Tibial nerve (tissue), 4 donors: ENCODE data around the gene IL1RL1. TPM values are rescaled to one million over a fixed set of nuclear protein-coding genes. Genes with fewer than 3 reads are reported as not detected.

Source experiments
- DNase-seq, 2 donors: peaks; one replicate each; pipeline ENCODE4 v3.0.0-alpha.2; 2019; ENCODE audit warnings: low spot score in 2 of 2
- H3K27ac ChIP-seq, 4 donors: fragments of 200-600 bp; sonication (generic) in 3 of 4; one replicate each; pipeline ENCODE4 v1.5.1; 2017 to 2019; ENCODE audit warnings: mild to moderate bottlenecking in 1 of 4
- H3K27me3 ChIP-seq, 2 donors: fragments of 200-600 bp; sonication (generic) in 1 of 2; one replicate each; pipeline versions ENCODE4 v1.5.1 to v1.6.0; 2017 to 2019
- H3K36me3 ChIP-seq, 3 donors: fragments of 200-600 bp; sonication (generic); one replicate each; pipeline ENCODE4 v1.5.1; 2018 to 2019
- H3K4me1 ChIP-seq, 4 donors: fragments of 200-600 bp; sonication (generic) in 3 of 4; one replicate each; pipeline ENCODE4 v1.5.1; 2017 to 2019
- H3K4me3 ChIP-seq, 4 donors: fragments of 200-600 bp; sonication (generic) in 3 of 4; one replicate each; pipeline ENCODE4 v1.5.1; 2017 to 2019; ENCODE audit warnings: mild to moderate bottlenecking in 1 of 4, moderate library complexity in 1 of 4
- H3K9me3 ChIP-seq, 4 donors: fragments of 200-600 bp; sonication (generic) in 3 of 4; one replicate each; pipeline ENCODE4 v1.5.1; 2017 to 2019
- CTCF ChIP-seq, 5 experiments: fragments of 200-600 bp in 3 of 5; fragments of 450-650 bp in 2 of 5; sonication (generic) in 3 of 5; IDR thresholded peaks; one replicate each; pipeline ENCODE4 v1.5.1; 2016 to 2019; ENCODE audit warnings: antibody characterized with exemption in 5 of 5, mild to moderate bottlenecking in 3 of 5, moderate library complexity in 2 of 5
- EP300 ChIP-seq, 2 donors: sonication (generic); formaldehyde crosslinking; IDR thresholded peaks; one replicate each; pipeline ENCODE4 v1.6.1; 2017; ENCODE audit warnings: antibody characterized with exemption in 2 of 2, mild to moderate bottlenecking in 1 of 2
- POLR2A ChIP-seq, 2 donors: fragments of 450-650 bp; IDR thresholded peaks; one replicate each; pipeline ENCODE4 v1.6.1; 2017; ENCODE audit warnings: antibody characterized with exemption in 2 of 2, mild to moderate bottlenecking in 2 of 2, moderate library complexity in 2 of 2
- WGBS, 2 donors: methylation state at CpG; one replicate each; pipeline ENCODE4 v1.1.5; 2018; 5-methylcytosine and 5-hydroxymethylcytosine counted together
- total RNA-seq, 4 donors: library from RNA; depleted of rRNA; stranded (reverse); fragments of >200 nt; gene quantifications; one replicate each; pipeline ENCODE4 v1.1.0, GENCODE V29; 2016

Gene IL1RL1
- total RNA-seq, 4 donors from 2014 or later: 3.9 to 17.7 (median 6.9) TPM

- 86 to 98% methylated on average over 4 of the region's 4 CpGs for WGBS, 2 donors
- no peak overlapping the region for H3K27ac ChIP-seq
- no peaks in the 10 kb centered on the region for H3K9me3 ChIP-seq
- H3K4me3 ChIP-seq: no peak overlapping the region
- TF ChIP-seq CTCF (IDR thresholded peaks at IDR 0.05): no peak
- no peak for TF ChIP-seq EP300 (IDR thresholded peaks at IDR 0.05)
- TF ChIP-seq POLR2A (IDR thresholded peaks at IDR 0.05): no peak
- no peaks in the 10 kb centered on the region for H3K4me1 ChIP-seq
- peaks cover 0 to 5% of the 10 kb centered on the region in 2 donors for H3K27me3 ChIP-seq
- no peak for DNase-seq
- H3K36me3 ChIP-seq: no peaks in the 10 kb centered on the region
Measured at GRCh38 chr2:102268510-102269199, 42.7 kb upstream of the IL1RL1 start.

GRCh38 chr2:102269200-102269524 lies 42.2 kb upstream of the IL1RL1 start:
- no peak overlapping the region for H3K4me3 ChIP-seq
- TF ChIP-seq CTCF (IDR thresholded peaks at IDR 0.05) (no peak), EP300 (IDR thresholded peaks at IDR 0.05) (no peak), POLR2A (IDR thresholded peaks at IDR 0.05) (no peak)
- 76 to 77% methylated on average over 4 of the region's 4 CpGs for WGBS, 2 donors
- no peaks in the 10 kb centered on the region for H3K9me3 ChIP-seq
- no peak overlapping the region for H3K27ac ChIP-seq
- no peaks in the 10 kb centered on the region for H3K36me3 ChIP-seq
- H3K27me3 ChIP-seq: peaks cover 0 to 5% of the 10 kb centered on the region in 2 donors
- no peaks in the 10 kb centered on the region for H3K4me1 ChIP-seq
- no peak for DNase-seq

- Histone ChIP-seq H3K27me3 (peaks cover 0 to 5% of the 10 kb centered on the region in 2 donors), H3K4me1 (no peaks in the 10 kb centered on the region), H3K36me3 (no peaks in the 10 kb centered on the region), H3K9me3 (no peaks in the 10 kb centered on the region), H3K4me3 (no peak overlapping the region), H3K27ac (no peak overlapping the region)
- WGBS, 2 donors: 72 to 80% methylated on average over 5 of the region's 5 CpGs
- TF ChIP-seq EP300 (IDR thresholded peaks at IDR 0.05) (no peak), POLR2A (IDR thresholded peaks at IDR 0.05) (no peak), CTCF (IDR thresholded peaks at IDR 0.05) (no peak)
- DNase-seq: no peak
Measured at GRCh38 chr2:102271844-102272243, 39.5 kb upstream of the IL1RL1 start.

GRCh38 chr2:102273619-102274211 lies 37.6 kb upstream of the IL1RL1 start:
- no peak for DNase-seq
- H3K27ac ChIP-seq: peak overlapping the region in 1 of 4 donors; percentile 11
- H3K27me3 ChIP-seq: peaks cover 0 to 7% of the 10 kb centered on the region in 2 donors
- H3K9me3 ChIP-seq: no peaks in the 10 kb centered on the region
- H3K4me1 ChIP-seq: no peaks in the 10 kb centered on the region
- H3K36me3 ChIP-seq: no peaks in the 10 kb centered on the region
- 42 to 55% methylated on average over 6 of the region's 6 CpGs for WGBS, 2 donors
- H3K4me3 ChIP-seq: no peak overlapping the region
- TF ChIP-seq EP300 (IDR thresholded peaks at IDR 0.05) (peak; percentile 80 to 84), POLR2A (IDR thresholded peaks at IDR 0.05) (no peak), CTCF (IDR thresholded peaks at IDR 0.05) (no peak)

- no peaks in the 10 kb centered on the region for H3K9me3 ChIP-seq
- H3K4me1 ChIP-seq: no peaks in the 10 kb centered on the region
- H3K27ac ChIP-seq: no peak overlapping the region
- no peak overlapping the region for H3K4me3 ChIP-seq
- H3K36me3 ChIP-seq: no peaks in the 10 kb centered on the region
- TF ChIP-seq EP300 (IDR thresholded peaks at IDR 0.05): no peak
- no peak for TF ChIP-seq CTCF (IDR thresholded peaks at IDR 0.05)
- no peak for TF ChIP-seq POLR2A (IDR thresholded peaks at IDR 0.05)
- 95 to 98% methylated on average over 2 of the region's 2 CpGs for WGBS, 2 donors
- H3K27me3 ChIP-seq: peaks cover 0 to 9% of the 10 kb centered on the region in 2 donors
- DNase-seq: no peak
Measured at GRCh38 chr2:102276549-102277201, 34.7 kb upstream of the IL1RL1 start.
